Prostate gland (tissue), 2 donors: ENCODE measurements around the gene INSM1.

ENCODE experiments used
- CTCF ChIP-seq, 4 experiments: fragments of 200-600 bp in 2 of 4; fragments of 450-650 bp in 2 of 4; sonication (generic) in 2 of 4; IDR thresholded peaks; 1 replicate in 3 of 4; 2 replicates in 1 of 4; pipeline ENCODE4 v1.5.1; 2016 to 2019; ENCODE audit warnings: antibody characterized with exemption in 4 of 4, mild to moderate bottlenecking in 2 of 4, moderate library complexity in 2 of 4
- POLR2A ChIP-seq: fragments of 450-650 bp; IDR thresholded peaks from one replicate; pipeline ENCODE4 v1.6.1; 2016; ENCODE audit warnings: antibody characterized with exemption, mild to moderate bottlenecking

- TF ChIP-seq CTCF (IDR thresholded peaks at IDR 0.05) = no peak
- no peak for TF ChIP-seq POLR2A
These were observed 37.7 kb downstream of the INSM1 start for GRCh38 chr20:20405623-20406022.
